GM12801 (cell line): ENCODE measurements around the gene AKAP13.

Experiments used
- TF ChIP-seq, protein P1 (sequence below): IDR thresholded peaks from one replicate; pipeline ENCODE4 v1.5.1; 2011; ENCODE audit warnings: control low read depth; ENCODE audit not compliant: insufficient read length; ENCODE audit errors: extremely low read depth

AKAP13 gene

DNA sequence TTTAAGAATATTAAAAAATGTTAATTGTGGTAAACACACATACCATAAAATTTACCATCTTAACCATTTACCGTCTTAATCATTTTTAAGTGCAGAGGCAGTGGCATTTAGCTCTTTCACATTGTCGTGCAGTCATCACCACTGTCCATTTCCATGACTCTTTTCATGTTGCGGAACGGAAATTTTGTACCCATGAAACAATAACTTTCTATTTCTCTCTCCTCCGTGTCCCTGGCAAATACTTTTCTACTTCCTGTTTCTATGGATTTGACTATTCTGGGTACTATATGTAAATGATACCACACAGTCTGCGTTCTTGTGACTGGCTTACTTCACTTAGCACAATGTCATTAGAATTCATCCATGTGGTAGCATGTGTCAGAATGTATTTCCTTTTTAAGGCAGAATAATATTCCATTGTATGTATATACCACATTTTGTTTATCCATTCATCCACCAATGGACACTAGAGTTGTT, 27.9 kb downstream of the AKAP13 start:
- TF ChIP-seq, protein P1, sequence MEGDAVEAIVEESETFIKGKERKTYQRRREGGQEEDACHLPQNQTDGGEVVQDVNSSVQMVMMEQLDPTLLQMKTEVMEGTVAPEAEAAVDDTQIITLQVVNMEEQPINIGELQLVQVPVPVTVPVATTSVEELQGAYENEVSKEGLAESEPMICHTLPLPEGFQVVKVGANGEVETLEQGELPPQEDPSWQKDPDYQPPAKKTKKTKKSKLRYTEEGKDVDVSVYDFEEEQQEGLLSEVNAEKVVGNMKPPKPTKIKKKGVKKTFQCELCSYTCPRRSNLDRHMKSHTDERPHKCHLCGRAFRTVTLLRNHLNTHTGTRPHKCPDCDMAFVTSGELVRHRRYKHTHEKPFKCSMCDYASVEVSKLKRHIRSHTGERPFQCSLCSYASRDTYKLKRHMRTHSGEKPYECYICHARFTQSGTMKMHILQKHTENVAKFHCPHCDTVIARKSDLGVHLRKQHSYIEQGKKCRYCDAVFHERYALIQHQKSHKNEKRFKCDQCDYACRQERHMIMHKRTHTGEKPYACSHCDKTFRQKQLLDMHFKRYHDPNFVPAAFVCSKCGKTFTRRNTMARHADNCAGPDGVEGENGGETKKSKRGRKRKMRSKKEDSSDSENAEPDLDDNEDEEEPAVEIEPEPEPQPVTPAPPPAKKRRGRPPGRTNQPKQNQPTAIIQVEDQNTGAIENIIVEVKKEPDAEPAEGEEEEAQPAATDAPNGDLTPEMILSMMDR: no peak

- TF ChIP-seq, protein P1: no peak
These were observed 31.7 kb downstream of the AKAP13 start for GRCh38 chr15:85412066-85412465.

DNA sequence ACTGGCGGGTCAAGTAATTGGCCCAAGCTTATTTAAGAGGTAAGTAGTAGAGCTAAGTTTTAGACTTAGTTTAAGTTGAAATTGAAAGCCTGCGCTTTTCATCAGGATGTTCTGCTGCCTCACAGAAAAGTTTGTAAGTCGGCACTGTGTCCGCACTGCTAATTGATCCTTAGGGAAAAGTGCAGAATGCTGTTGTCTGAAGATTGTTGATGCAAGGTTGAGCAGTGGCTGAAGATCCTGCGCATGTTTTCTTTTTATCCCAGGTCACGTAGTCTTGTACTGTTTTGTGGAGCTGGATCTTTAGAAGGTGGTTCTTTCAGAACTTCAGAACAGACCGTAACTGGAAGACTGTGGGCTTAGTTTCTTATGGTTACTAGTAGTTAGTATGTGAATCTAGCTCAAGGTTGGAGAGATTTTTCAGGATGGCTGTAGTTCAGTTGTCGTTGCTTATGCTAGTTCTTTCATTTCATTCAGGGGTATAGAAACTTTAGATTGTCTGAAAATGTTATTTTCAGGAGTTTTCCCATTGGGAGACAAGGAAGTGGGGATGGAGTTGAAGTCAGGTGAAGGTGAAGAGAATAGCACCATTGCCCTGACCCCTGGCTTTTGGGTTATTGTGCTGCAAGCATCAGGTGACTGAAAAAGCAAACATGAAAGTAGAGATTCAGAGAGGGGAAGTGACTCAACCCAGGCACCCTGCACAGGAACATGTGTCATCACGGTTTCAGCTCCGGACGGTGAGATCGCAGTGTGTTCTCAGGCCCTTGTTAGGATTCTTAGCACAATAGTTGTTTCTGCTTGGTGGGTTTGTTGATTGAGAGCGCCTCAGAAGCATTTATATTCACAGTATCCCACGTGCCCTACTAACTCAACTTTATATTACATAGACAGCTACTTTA, 32.8 kb downstream of the AKAP13 start:
- TF ChIP-seq, protein P1: no peak

GRCh38 chr15:85414037-85414436, 33.6 kb downstream of the AKAP13 start:
- TF ChIP-seq, protein P1: no peak

DNA sequence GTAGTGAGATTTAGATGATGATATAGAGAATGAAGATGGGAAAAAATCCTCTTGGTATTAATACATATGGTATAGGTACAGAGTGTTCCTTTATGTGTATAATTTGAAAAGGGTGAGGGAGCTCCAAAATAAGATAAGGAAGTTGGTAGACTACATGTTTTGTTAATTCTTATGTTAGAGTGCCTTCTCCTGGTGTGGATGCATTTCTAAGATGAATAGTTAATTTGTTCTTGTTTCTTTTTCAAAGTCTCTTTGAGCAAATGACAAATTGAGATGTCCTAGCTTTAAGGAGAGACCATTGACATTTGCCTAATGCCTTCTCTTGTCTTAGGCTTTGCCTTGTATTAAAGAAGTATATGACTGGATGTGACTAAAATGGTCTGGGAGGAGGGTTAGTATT, 34.1 kb downstream of the AKAP13 start:
- TF ChIP-seq, protein P1: no peak

GRCh38 chr15:85414991-85415390, 34.6 kb downstream of the AKAP13 start:
- TF ChIP-seq, protein P1: no peak

GRCh38 chr15:85415783-85416182, 35.4 kb downstream of the AKAP13 start:
- TF ChIP-seq, protein P1: no peak
